HG03457 (cell line): ENCODE data around the gene NCAPG2.

Experiments
- ATAC-seq: cut with Tn5 transposase; IDR thresholded peaks from one replicate; pipeline ENCODE4 v1.9.1; 2021; ENCODE audit warnings: moderate number of reproducible peaks; ENCODE audit not compliant: unreplicated experiment

The NCAPG2 gene

DNA sequence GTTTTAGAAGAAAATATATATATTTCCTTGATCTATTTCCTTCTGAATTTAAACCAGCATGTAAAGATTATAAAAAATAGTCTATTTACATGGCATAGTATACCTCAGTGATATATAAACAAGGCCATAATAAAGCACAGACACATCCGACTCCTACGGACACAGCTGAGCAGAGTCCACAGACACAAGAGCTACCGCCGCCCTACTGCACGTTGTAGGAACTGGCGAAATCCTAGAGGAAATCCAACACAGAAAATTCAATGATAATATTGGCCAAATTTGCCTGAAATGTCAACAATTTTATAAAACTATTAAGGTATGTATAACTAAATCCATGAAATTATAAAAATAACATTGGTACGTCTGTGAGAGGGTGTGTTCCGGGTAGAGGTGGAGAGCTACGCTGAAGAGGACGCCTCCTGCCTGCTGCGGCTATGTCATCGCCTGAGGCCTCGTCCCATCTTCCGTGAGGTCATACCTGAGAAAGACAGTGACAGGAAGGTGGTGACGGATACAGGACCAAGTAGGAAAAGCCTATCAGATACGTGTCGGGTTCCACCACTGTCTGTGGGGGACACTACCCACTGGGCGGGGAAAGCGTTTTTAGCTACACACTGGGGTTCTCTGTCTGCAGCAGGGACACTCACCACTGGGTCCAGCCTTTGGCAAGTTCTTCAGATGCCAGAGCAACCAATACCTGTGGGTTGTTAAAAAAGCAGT, 29.3 kb upstream of the NCAPG2 start:
- ATAC-seq: no peak

DNA sequence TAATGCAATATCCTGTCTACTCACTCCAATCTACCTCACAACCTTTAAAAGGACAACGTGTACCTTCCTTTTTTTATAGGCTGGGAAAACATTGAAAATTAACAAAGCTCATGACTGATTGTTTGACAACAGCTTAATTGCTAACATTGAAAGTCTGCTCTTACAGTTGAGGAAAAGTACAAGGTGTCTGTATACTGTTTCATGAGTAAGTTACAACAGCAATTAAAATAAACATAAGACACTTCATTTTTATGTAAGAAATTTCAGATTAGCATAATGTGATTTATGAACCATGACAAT, 28.6 kb upstream of the NCAPG2 start:
- ATAC-seq: no peak

DNA sequence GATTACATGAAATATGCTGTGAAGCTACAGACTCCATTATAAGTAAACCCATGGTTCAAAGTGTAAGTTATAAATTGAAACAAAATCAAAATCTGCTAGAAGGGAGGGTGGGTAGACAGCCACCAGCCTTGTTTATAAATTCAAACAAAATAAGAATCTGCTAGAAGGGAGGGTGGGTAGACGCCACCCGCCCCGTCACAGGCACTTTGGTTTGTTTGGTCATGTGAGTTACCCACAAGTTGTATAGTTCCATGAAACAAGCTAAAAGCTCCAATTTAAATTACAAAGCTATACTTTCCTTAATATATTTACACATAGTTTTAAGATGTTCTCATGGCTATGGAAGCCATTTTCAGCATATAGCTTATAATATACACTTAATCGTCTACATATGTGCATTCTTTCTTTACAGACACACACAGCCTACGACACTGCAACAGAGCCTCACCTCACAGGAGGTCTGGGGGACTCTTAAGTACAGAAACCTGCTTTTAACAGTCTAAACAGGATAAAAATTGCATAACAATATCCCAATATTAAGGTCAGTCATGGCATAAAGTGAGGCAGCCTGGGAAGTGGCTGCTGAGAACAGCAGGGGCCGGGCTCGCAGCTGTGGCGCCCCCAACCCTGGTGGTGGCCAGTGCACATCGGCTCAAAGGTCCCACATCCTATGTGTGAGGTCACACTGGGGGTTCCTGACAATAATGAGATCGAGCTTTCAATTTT, 28.1 kb upstream of the NCAPG2 start:
- ATAC-seq: no peak

DNA sequence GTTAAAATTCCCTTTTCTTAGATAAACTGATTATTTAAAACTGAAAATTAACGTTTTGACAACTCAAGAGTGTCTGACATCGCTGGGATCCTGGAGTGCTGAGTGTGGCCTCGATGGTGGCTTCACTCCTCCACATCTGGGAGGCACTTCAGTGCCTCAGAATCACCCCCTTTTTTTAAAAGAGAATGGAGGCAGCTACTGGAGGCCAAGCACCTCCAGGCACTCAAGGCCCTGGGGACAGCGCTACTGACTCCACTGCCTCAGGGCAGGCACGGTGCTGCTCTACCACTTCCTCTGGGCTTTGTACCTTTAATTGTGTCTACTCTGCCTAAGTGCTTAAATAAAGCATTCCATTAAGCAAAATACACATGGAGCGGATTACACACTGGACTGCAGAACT, 27.2 kb upstream of the NCAPG2 start:
- ATAC-seq: no peak

DNA sequence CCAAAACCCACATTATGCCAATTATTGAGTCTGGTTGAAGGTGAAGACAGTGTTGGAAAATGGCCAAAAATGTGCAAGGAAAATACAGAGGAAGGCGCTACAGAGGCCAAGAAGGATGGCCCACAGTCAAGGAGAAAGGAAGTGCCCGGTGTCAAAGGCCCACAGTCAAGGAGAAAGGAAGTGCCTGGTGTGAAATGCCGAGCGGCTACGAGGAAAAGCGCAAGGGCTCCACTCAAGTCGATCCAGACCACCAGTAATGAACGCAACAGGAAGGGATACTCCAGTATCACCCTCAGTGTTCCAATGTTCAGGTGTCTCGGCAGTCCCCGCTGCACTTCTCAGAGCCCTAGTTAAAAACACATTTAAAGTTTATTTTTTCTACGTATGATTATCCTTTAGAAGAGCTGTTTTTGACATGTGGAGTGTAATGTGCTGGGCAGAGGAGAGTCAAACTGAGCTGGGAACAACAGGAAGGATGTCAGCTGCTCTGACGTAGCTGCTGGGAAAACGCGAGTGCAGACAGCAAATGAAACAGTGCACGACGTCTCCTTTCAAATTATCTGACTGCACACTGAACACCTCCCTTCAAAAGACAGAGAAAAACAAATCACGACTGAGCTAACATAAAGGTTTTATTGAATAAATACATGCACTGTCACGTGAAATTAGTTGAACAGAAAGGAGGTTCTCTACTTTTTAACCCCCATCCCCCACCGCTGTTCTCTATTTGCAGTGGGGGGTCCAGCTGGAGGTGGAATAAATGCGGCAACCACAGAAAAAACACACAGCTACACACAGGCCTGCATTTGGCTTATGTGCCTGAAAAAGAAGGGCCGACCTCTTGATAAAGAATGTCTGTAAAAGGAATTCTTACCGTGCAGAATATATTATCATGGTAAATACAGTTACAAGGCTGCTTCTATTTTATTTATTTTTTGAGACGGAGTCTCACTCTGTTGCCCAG, 26.1 kb upstream of the NCAPG2 start:
- no peak for ATAC-seq

DNA sequence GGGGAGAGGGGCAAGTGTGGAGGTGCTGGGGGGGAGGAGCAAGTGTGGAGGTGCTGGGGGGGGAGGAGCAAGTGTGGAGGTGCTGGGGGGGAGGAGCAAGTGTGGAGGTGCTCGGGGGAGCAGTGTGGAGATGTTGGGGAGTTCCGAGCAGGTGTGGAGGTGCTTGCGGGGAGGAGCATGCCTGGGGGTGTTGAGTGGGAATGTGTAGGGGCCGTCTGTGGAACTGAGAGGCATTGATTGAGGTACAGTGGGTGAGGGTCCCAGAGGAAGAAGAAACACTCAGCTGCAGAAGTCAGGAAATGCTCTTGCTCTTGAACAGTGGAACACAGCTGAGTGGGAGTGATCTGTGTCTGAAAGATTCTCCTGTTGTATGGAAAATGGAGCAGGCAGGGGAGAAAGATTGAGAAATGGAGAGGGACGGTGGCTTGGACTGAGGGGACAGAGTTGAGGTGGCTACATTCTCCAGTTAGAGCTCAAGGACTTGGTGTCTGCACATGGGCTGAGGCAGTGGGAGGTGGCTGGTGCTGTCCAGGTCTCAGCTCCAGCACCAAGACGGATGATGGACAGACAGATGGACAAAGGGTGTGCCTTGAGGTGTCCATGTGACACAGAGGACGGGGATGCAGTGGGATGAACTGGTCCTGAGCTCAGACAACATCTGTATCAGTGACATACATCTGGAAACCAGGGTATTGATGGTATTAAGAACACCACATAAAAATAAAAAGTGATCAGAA, 25.2 kb upstream of the NCAPG2 start:
- no peak for ATAC-seq

DNA sequence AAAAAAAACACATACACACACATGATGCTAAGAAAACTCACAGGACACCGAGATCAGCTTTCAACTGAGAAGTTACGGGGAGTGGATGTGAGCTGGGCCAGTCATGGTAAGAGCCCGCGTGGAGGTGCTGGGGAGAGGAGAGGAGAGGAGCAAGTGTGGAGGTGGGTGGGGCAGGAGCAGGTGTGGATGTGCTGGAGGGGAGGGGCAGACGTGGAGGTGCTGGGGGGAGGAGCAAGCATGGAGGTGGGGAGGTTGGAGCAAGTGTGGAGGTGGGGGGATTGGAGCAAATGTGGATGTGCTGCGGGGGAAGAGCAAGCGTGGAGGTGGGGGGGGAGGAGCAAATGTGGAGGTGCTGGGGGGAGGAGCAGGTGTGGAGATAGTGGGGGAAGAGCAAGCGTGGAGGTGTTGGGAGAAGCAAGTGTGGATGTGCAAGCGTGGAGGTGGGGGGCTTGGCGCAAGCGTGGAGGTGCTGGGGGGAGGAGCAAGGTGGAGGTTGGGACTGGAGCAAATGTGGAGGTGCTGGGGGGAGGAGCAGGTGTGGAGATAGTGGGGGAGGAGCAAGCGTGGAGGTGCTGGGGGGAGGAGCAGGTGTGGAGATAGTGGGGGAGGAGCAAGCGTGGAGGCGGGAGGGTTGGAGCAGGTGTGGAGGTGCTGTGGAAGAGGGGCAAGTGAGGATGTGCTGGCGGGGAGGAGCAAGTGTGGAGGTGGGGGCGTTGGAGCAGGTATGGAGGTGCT, 24.5 kb upstream of the NCAPG2 start:
- ATAC-seq: no peak

DNA sequence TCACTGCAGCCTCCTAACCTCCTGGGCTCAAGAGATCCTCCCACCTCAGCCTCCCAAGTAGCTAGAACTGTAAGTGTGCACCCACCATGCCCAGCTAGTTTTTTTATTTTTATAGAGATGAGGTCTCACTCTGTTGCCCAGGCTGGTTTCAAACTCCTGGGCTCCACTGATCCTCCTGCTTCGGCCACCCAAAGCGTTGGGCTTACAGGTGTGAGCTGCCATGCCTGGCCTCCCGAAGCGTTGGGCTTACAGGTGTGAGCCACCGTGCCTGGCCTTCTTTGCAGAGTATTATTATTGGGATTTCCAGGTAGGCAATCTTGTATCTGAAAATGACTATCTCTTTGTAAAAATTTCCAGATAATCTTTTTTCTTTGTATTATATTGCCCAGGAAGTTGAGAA, 23.1 kb upstream of the NCAPG2 start:
- ATAC-seq: no peak

DNA sequence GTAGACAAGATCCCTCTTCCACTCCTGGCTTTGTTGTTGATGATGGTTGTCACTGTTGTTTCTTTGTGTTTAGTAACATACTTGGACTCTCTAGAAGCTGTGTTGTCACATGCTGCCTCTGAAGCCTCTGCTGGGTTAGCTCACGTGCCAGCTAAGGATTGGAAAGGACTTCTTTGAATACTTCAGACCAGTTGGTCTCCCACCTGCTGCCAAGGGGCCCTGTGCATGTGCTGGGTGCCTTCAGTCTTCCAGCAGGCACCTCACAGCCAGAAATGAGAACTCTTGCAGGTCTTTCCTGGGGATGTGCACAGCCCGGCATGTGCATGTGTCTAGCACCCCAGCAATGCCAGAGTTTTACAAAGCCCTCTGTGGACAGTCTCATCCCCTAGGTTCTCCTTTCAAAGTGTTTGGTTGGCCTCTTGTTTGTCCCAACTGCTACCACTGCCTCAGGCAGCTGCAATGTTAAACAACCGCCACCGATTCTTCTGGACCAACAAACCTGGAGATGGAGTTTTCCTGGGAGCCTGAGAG, 21.7 kb upstream of the NCAPG2 start:
- no peak for ATAC-seq

DNA sequence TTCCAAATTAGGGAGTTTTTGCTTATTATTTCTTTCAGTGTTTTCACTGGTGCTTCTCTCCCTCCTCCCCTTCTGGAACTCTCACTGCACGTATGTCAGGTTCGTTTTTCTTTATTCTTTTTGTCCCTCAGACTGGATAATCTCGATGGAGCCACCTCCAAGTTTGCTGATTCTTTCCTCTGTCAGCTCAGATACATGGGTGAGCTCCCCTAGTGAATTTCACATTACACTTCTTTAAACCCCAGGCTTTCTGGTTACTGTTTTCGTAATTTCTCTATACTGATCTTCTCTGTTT, 20.8 kb upstream of the NCAPG2 start:
- ATAC-seq: no peak

DNA sequence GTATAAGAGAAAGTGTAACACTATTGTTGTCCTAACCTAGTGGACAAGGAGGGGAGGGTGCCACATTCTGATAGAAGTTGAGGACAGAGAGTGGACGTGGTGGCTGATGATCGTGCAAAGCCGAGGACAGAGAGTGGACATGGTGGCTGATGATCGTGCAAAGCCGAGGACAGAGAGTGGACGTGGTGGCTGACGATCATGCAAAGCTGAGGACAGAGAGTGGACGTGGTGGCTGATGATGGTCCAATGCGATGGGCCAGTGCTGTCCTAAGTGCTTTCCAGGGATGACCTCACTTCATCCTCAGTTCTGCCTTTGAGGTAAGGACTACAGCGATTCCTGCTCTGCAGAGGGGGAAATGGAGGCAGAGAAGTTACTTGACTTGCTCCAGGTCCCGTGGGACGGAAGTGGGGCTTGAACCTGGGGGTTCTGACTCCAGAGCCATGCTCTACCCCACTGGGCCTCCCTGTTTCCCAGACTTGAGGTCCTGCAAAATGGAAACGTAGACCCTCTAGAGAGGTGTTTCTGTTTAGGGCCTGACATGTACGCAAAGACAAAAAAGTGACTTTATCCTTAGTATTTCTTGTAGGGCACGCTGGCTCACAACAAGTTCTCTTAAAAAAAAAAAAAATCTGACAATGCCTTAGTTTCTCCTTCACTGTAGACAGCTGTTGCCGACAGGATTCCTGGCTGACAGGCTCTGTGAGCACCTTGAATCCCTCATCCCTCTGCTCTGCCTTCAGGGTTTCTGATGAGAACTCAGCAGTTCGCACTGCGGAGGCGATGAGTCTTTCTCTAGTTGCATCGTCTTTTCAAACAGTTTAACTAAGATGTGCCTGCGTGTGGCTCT, 20.3 kb upstream of the NCAPG2 start:
- no peak for ATAC-seq

DNA sequence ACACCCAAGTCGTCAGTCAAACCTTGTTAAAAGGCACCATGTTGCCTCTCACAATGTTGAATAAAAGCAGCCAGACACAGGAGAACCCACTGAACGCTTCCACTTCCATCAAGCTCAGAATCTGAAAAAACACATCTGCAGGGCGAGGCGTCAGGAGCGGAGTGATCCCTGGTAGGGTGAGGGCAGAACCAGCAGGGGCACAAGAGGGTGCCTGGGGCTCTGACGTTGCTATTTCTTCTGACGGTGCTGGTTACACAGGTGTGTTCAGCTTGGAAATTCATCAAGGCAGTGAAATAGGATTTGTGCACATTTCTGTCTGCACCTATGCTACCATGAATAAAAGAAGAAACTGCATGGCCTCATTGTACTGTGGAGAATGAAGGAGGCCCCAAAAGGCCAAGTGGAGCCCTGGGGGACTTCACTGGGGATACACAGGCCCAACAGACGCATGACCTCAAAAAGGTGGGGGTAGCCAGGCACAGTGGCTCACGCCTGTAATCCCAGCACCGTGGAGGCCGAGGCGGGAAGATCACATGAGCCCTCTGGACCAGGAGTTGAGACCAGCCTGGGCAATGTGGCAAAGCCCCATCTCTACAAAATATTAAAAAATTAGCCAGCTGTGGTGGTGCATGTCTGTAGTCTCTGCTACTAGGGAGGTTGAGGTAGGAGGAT, 19.2 kb upstream of the NCAPG2 start:
- no peak for ATAC-seq

DNA sequence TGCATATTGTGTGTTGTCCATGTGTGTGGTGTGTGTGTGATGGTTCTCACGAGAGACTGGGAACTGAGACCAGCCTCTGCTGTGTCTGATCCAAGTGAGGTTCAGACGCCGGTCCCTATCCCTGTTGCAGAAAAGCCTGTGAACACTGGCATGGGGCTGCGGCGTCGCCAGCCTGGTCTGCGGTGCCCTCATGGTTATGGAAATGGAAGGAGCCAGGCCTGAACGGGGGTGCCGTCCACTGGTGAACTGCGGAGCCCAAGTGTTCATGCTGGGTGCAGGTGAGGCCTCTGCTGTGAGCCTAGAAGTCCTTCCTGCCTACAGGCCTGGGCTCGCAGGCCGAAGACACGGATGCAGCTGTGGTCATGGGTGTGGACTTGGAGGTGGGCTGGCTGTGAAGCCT, 18.7 kb upstream of the NCAPG2 start:
- no peak for ATAC-seq

DNA sequence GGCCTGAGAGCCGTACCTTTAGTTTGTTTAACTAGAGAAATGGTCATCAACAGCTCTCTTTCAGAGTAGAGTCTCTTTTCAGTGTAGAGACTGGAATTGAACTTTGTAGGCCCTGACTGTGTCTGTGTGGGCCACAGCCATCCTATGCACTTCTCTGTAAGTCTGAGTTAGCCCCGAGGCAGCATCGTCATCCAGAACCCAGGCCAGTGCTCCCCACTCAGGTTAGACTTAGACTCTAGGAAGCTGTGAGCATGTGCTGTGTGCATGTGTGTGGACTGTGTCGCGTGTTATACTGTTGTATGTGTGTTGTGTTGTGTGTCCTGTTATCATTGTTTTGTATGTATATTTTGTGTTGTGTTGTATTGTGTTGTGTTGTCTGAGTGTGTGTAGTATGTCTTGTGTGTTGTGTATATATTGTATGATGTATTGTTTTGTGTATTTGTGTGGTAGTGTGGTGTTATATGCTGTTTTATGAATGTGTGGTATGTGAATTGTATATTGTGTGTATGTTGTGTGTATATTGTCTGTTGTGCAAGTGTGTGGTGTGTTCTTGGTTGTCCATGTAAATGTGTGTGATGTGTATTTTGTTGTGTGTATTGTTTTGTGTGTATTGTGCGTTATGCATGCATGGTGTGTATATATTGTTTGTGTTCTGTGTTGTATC, 18.1 kb upstream of the NCAPG2 start:
- ATAC-seq: no peak

DNA sequence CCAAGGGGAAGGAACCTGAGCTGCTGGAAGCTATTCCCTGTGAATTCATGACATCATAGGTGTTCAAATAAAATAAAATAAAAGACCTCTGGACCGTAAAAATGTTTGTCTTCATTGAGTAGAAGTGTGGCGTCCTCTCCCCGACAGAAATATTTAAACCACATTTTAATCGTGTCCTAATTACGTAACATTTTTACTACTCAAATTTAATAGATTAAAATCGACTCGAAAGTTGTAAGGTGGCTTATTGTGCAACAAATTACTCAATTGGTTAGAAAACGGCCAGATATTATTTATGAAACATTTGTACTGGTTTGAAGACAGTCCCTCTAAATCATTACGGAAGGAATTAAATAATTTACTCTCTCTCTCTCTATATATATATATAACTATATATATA, 15.5 kb upstream of the NCAPG2 start:
- ATAC-seq: no peak

DNA sequence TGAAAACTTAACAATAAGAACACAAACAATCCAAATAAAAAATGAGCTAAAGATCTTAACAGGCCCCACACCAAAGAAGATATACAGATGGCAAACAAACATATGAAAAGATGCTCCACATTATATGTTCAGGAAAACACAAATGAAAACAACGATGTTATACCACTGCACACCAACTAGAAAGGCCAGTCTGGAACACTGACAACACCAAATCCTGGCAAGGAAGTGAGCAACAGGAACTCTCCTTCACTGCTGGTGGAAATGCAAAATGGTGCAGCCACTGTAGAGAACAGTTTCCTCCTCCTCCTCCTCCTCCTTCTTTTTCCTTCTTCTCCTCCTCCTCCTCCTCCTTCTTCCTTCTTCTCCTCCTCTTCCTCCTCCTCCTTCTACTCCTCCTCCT, 12.2 kb upstream of the NCAPG2 start:
- ATAC-seq: no peak

DNA sequence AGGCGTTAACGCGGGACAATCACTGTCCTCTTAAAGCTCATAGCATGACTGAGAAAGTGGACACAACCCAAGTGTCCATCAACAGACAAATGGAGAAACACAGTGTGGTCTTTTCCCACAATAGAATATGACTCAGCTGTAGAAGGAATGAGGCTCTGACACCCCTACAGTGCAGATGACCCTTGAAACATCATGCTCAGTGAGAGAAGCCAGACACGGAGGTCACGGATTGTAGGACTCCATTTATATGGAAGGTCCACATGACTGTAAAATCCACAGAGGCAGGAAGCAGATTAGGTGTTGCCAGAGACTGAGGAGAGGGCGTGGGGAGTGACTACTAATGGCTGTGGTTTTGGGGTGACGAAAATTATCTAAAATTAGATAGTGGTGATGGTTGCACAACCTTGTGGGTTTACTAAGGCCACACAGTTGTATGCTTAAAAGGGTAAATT, 6.1 kb upstream of the NCAPG2 start:
- no peak for ATAC-seq

DNA sequence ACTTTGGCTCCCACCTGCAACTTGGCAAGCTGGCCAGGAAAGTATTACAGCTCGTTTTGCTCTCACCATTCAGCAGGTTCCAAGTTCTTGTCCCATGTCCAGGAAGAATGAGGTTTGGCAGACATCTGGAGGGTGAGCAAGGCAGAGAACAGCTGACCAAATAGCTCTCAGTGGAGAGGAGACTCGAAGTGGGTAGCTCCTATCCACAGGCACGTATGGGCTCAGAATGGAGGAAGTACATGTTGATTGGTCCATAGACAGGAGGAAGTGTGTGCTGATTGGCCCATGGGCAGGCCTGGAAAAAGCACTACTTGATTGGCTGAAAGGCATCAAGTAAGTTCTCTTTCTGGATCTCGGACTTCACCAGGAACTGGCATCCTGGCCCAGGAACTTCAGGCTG, 3.0 kb upstream of the NCAPG2 start:
- ATAC-seq: no peak
